Activated CD4-positive, alpha-beta T cell treated with anti-CD3 and anti-CD28 coated beads for 4 hours (primary cell): ENCODE results near the gene DOCK1.

Experiments
- DNase-seq, 2 donors: peaks; one replicate each; pipeline ENCODE4 v3.0.0-alpha.2; 2020

DOCK1 gene

DNA sequence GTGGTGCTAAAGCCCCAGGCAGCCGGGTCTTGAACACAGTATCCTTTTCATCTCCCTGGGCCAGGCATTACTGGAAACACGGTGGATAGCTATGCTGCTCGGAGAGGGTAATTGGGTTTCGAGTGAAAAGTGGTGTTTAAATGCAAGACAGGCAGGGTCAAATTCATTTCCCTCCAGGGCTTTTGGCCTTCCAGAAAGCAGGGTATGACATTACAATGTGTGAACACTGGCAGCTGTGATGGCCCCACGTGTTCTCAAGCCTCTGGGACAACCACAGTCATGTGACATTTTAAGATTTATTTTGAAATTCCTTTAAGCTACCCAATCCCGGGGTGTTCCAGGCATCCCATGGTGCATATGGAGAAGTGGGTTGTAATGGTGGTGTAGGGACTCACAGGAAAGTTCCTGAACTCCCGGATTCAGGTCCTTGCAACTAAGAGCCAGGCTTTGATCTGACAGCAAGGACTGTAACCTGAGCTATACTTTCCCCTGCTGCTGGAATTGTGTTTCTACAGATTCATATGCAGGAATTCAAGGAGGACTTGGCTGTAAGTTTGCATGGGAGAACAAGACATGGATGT is 244.4 kb downstream of the DOCK1 start:
- no peak for DNase-seq

DNA sequence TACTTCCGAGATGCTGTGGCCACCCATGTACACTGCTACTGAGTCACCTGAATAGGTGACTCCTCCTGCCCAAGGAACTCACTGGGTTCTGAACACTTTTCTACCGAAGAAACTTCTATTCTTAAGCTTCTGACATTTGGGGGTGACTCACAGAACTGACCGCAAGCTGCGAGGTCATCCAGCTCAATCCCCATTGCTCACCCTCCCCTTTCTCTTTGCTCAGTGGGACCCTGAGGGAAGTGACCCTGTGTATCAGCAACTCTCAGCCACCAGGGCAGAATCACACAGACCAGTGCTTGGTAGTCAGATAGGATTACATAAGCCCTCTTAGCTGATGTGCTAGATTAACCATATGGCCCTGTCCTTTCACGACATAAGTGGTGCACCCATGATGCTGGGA is 244.9 kb downstream of the DOCK1 start:
- DNase-seq, result no peak

- no peak for DNase-seq
Measured at GRCh38 chr10:127151541-127151940, 246.3 kb downstream of the DOCK1 start.

GRCh38 chr10:127151981-127152699 is 246.9 kb downstream of the DOCK1 start:
- no peak for DNase-seq

DNA sequence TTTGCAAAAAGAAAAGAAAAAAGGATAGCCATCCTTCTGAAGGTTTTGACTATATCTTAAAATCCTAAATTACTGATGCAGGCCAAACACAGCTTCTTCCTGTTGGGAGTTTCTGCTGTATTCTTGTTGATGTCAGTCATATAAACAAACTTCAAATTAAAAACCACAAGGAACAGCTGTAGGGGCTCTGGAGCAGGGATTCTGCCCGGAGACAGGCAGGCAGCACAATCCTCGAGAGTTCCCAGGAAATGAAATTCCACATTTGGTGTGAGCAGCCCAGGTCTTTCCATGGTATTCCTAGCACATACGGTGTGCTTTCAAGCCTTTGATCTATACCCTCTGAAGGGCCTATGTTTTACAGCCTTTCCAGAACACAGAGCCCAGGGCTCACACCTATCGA is 248.0 kb downstream of the DOCK1 start:
- no peak for DNase-seq

DNA sequence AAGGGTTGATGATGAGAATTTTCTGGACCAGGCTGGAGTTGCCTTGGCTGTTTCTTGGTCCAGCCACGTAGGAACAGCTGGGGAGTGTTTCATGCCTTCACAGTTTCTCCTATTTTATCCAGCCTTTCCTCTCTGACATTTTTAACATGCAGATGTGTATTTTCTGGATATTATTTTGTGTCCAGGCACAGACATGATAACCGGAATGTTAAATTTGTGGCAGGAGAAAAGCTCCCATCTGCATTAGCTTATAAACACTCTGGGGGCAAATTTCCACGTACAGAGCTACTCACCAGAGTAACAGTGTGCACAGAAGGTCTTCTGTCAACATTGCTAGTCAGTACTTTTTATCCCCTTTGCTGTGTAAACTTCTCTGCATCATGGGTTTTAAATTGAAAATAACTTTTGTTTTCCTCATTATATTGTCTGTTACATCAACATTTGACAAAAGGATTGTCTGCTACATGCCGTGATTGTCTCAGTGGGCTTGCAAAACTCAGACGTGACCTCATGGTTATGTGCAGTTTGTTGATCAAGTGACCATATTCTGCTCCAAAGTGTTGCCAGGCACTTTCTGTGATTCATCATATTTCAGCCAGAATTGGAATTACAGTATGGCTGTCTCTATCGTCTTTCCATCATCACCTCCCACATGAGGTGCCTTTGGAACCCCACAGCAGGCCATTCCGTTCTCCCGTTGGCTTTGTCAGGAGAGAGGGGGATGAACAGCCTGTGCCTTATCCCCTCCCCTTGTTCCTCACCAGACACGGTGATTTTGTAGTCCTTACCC is 249.8 kb downstream of the DOCK1 start:
- no peak for DNase-seq

- no peak for DNase-seq
Measured at GRCh38 chr10:127157089-127157488, 251.9 kb downstream of the DOCK1 start.

DNA sequence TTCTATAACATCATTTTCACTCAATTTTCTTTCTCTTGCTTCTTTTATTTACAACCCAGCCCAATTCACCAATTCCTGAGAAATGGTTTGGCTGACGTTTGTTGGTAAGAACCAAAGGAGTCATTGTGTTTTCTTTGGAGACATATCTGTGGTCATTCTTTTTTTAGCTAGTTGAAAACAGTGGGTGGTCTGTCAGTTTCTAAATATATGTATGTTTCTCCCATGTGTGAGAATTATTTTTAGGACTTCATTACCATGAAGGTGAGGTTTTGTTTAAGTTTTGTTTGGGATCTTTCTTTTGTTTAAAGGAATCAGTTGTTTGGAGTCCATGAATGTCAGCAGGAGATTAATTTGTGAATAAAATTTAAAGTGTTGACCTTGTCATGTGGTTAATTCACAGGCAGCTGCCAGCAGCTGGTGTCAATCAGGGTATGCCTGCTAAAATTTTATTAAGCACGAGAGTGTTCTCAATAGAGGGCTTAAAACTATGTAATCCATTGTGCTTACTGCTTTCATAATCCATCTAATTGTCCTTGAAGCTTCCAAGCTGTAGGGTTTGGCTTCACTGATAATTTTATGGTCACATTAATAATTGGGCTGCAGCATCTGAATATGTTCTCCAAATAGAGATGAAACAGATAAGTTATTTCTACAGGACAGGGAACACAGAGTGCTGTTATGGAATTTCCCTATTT is 252.4 kb downstream of the DOCK1 start:
- no peak for DNase-seq

GRCh38 chr10:127158662-127159061 is 253.4 kb downstream of the DOCK1 start:
- no peak for DNase-seq

DNA sequence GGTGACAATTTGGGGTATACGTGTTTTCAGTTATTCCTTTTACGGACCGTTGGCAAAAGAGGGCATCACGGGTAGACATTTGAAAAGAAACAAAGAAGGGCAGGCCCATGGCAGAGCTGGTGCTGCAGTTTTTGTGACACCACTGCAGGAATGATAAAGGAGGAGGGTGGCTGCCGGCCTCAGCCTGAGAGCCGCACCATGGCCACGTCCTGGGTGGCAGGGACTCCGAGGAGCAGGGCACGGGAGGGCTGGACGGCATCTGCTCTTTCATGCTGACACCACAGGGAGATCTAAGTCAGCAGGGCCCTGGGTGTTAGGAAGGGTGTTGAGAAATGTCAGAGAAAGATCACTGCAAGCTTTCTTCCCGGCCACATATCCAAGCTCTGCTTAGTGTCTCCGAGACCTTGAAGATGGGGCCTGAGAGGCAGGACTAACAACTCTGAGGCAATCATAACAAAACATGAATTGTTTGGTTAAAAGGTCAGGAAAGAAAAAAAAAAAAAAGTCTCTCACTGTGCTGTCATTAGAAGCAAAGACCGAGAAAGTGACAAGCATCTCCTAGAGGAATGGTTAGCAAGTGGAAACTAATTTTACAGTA is 254.5 kb downstream of the DOCK1 start:
- no peak for DNase-seq

GRCh38 chr10:127161482-127161881 is 256.3 kb downstream of the DOCK1 start:
- no peak for DNase-seq

DNA sequence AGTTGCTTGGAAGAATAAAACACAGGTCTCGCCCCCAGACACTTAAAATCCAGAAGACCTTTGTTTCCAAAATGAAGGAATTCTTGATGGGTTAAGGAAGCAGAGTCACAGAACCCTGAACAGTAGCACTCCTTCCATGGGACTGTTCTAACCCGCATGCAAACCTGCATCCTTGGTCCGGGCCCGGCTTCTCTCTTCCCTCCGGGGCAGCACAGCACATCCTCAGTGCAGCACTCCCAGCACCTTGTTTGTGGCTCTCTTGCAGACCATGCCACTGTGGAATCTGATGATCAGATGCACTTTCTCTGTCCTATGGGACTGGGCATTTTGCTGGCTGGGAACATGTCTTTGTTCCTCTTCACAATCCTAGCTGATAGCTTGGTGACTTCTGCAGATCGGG is 257.6 kb downstream of the DOCK1 start:
- no peak for DNase-seq

DNA sequence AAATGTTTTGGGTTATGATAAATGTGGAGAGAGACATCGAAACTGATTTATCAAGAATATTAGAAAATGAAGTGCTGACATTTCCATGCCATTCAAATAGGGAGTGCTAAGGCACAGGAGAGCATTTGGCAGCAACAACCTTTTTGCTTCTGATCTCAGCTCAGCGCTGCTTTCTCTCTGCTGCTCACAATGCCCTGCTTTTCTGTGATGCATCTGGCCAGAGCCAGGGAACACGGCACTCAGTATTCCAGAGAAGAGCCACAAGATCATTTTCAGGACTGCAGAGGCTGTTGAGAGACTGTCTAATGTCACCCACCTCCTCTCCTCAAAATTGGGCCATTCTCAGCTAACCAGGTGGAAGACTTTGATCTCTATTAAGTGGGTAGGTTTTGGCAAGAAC is 263.0 kb downstream of the DOCK1 start:
- DNase-seq, result no peak

DNA sequence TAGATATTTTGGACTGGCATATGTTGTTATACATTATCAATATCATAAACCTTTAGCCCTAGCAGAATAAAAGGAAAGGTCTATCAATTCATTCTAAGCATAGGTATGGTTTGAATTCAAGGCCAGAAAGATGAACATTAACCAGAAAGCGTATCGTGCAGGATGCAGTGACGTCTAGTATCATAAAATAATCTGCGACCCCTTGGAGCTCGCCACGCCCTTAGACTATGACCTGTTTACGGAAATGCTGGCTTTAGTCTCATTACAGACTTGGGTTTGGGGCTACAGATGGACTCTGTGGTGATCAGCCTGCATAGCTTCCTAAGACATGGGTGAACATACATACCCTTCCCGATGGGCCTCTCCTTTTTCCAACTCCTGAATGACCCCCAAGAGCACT is 269.6 kb downstream of the DOCK1 start:
- DNase-seq, result no peak

DNA sequence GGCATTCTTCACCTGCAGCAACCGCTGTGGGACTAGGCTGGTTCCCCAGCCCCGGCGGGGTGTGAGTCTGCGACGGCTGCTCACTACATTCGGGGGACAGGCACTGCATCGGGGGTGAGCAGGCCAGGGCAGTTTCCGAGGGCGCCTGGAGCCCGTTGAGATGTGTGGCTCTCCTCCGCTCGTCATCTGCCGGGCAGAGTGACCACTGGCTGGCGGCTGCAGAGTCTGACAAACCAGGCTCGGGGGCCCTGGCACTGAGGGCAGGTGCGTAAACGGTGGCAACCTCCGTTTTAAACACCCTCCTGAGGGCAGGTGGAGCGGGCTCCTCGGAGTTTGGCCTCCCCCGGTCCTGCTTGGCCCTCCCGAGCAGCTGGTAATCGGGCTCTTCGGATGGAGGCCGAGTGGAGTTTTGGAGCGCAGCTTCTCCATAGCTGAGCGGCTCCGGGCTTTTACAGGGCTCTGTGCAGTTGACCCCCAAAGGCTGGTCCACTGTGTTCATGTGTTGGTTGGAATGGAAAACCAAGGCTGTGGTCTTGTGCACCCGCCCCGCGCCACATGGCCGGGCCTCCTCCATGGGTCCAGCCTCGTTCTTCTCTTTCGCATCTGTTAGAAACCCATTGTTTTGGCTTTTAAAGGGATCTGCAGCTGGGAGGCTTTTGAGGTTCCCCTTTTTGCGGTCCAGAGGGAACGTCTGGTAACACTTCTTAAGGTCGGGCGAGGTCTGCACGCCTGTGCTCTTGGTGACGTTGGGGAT is 270.3 kb downstream of the DOCK1 start:
- DNase-seq, result no peak

DNA sequence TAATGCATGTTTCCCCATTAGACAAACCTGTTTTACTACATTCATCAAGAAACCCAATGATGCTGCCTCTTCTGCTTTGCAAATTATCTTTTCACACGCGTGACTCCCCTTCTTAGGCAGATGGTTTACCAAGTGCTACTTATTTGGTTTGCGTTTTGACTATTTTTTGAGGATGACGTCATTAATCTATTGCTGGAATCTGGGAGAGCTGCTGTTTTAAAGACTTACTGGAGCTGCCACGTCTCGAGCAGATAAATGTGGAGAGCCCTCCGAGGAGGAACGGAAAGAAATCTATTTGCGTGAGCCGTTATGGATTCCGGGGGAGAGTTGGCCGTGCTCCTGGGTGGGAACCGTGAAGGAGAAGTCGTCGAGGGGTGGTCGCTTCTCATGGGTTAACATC is 271.4 kb downstream of the DOCK1 start:
- no peak for DNase-seq

GRCh38 chr10:127179612-127180250 is 274.5 kb downstream of the DOCK1 start:
- DNase-seq, result no peak

DNA sequence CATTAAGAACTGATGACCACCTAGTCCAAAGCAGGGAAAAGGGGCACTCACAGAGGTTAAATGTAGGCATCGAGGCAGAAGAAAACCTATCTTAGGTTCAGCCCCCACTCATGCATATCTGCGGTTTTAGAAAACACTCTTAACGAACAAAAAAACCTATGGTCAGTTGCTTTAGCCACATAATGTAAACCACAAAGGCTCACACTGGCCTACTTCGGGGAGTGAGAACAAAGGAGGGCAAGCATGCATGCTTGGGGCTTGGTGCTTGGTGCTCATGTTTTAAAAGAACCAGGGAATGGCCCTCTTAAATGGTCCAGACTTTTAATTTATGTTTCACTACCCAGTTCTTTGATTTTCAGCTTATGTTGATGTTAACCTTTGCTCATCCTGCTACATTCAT is 276.9 kb downstream of the DOCK1 start:
- DNase-seq, result no peak

DNA sequence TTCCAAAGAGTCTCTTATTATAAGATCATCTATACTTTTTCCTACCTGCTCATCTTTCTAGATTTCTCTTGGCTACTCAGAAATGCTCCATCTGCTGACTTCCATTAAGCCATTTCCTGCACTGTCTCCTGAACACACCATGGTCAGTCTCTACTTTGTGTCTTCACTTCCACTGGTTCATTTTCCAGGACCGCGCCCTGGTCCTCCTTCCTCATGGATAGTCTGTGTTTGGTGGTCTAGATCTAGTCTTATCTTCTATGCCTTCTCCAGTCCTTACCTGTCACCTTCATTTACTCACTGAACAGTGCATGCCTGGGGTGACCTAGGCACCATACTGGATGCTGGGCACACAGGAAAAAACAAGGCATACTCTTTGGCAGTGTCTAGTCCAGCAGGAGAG is 279.4 kb downstream of the DOCK1 start:
- no peak for DNase-seq

GRCh38 chr10:127186813-127187212 is 281.6 kb downstream of the DOCK1 start:
- no peak for DNase-seq

GRCh38 chr10:127189226-127189625 is 284.0 kb downstream of the DOCK1 start:
- no peak for DNase-seq

DNA sequence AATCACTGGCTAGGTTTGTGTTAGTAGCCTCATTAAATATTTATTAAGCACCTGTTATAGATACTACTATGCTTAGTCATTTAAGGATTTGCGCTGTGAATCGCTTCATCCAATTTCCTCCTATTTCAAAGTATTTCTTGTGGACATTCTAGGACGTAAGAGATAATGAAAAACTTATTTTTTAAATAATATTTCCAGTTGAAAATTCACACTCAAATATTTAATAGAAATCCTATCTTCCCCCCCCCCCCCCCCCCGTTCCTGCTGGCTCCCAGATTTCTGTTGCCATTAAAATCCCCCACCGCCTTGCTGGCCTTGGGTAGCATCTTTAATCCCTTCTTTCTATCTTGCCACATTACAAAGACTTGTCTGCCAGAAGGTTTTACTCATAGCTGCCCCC is 285.2 kb downstream of the DOCK1 start:
- no peak for DNase-seq
